GM10266 (cell line): ENCODE results near the gene CBX6.

Experiments used
- DNase-seq: peaks from one replicate; pipeline ENCODE4 v3.0.0; 2012; ENCODE audit errors: extremely low spot score
- CTCF ChIP-seq: IDR thresholded peaks from 2 replicates; pipeline ENCODE4 v1.5.1; 2012; ENCODE audit warnings: mild to moderate bottlenecking, low read depth; ENCODE audit not compliant: control insufficient read depth, insufficient read depth; ENCODE audit errors: missing control alignments

Gene CBX6

DNA sequence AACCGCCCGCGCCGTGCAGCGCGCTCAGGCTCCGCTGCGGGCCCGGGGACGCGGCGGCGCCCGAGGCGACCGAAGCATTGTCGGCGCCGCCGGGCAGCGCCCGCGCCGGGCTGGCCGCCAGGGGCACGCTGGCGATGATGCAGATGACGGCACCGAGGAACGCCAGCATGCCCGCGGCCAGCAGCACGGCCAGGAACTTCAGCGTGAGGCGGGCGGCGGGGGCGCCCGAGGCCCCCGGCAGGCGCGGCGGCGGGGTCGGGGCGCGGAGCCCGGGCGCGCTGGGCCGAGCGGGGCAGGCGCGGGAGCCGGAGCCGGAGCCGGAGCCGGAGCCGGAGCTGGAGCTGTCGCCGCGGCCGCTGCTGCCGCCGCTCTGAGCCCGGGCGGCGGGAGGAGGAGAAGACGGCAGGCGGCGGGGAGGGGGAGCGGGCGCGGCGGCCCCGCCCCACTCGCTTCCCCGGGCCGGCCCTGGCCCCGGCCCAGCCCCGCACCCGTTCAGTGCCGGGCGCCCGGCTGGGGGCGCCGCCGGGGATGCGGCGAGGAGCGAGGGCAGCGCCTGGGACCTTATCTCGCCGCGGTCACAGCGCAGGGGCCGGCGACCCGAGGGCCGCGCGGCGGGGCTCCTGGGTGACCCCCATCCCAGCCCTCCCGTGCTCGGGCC lies 28.2 kb downstream of the CBX6 start, which contains the start of gene NPTXR:
TSS of gene NPTXR (minus strand) at position 372 of the 658 bp plus-strand sequence.
- no peak for TF ChIP-seq CTCF
- DNase-seq = peak; percentile 55

GRCh38 chr22:38843201-38843656 lies 28.8 kb downstream of the CBX6 start:
- DNase-seq = peak; percentile 64
- no peak for TF ChIP-seq CTCF

GRCh38 chr22:38842512-38843200 lies 29.4 kb downstream of the CBX6 start:
- DNase-seq = no peak
- TF ChIP-seq CTCF = no peak

- TF ChIP-seq CTCF = no peak
- DNase-seq = no peak
Measured at GRCh38 chr22:38841635-38842034, 30.4 kb downstream of the CBX6 start.

- no peak for DNase-seq
- no peak for TF ChIP-seq CTCF
Measured at GRCh38 chr22:38841211-38841610, 30.8 kb downstream of the CBX6 start.

DNA sequence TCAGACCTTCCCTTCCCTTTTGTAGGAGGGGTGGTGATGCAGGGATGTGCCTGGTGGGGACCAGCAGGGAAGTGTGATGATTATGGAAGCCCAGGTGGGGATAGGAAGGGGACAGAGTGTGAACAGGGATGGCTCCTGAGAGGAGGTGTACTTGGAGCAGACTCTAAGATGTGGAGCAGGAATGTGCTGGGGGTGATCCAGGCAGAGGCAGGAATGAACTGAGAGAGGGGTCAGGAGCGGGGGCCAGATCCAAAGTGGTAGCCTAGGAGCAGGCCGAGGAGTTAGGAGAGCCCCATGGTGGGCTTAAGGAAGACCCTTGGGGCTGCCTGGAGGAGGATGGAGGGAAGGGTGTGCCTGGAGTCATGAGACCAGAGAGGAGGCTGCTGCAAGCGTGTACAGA lies 31.9 kb downstream of the CBX6 start:
- TF ChIP-seq CTCF = no peak
- no peak for DNase-seq

- no peak for TF ChIP-seq CTCF
- DNase-seq = no peak
Measured at GRCh38 chr22:38839686-38840085, 32.3 kb downstream of the CBX6 start.
